K562 (cell line): ENCODE results near the gene PPP1R14C. TPM values are rescaled to one million over a fixed set of nuclear protein-coding genes. Genes with fewer than 3 reads are reported as not detected.

ENCODE experiments used
- ADNP ChIP-seq: fragments of 200-800 bp; sonication (Bioruptor generic); IDR thresholded peaks from 2 replicates; pipeline ENCODE4 v1.6.1; 2016; ENCODE audit warnings: missing genetic modification characterization, missing compliant biosample characterization
- BRD4 ChIP-seq: fragments of 200-600 bp; sonication (generic); IDR thresholded peaks from 2 replicates; pipeline ENCODE4 v1.6.1; 2017; ENCODE audit warnings: inconsistent platforms
- CUX1 ChIP-seq: fragments of 200-800 bp; sonication (Bioruptor generic); IDR thresholded peaks from 2 replicates; pipeline ENCODE4 v1.6.1; 2016; ENCODE audit warnings: missing genetic modification characterization, missing compliant biosample characterization
- DMBX1 ChIP-seq: fragments of 250-450 bp; sonication (Bioruptor Pico); IDR thresholded peaks from 2 replicates; pipeline ENCODE4 v1.8.0; 2022; ENCODE audit warnings: inconsistent platforms, mild to moderate bottlenecking, moderate library complexity, borderline replicate concordance
- FOXJ3 ChIP-seq: sonication (generic); formaldehyde crosslinking; IDR thresholded peaks from 2 replicates; pipeline ENCODE4 v1.4.0; 2020; ENCODE audit warnings: mild to moderate bottlenecking, missing genetic modification reagents
- GTF2E2 ChIP-seq: fragments of 200-800 bp; sonication (Bioruptor generic); IDR thresholded peaks from 2 replicates; pipeline ENCODE4 v1.6.1; 2016; ENCODE audit warnings: missing genetic modification characterization, missing compliant biosample characterization
- KLF16 ChIP-seq: IDR thresholded peaks from 2 replicates; pipeline ENCODE4 v1.6.1; 2016; ENCODE audit warnings: antibody characterized with exemption
- PCBP1 ChIP-seq: fragments of 200-400 bp; formaldehyde crosslinking; IDR thresholded peaks from 2 replicates; pipeline ENCODE4 v1.6.1; 2018; ENCODE audit warnings: mild to moderate bottlenecking, low read depth, low read length; ENCODE audit not compliant: poor library complexity, severe bottlenecking
- RBM14 ChIP-seq: fragments of 200-400 bp; formaldehyde crosslinking; IDR thresholded peaks from 2 replicates; pipeline ENCODE4 v1.6.1; 2018; ENCODE audit warnings: low read depth, mild to moderate bottlenecking, low read length, moderate library complexity, borderline replicate concordance; ENCODE audit not compliant: insufficient read depth
- STAT6 ChIP-seq: sonication (generic); formaldehyde crosslinking; IDR thresholded peaks from 2 replicates; pipeline ENCODE4 v1.8.1; 2023; ENCODE audit warnings: mild to moderate bottlenecking, missing genetic modification reagents
- TCF3 ChIP-seq: sonication (generic); formaldehyde crosslinking; IDR thresholded peaks from 2 replicates; pipeline ENCODE4 v1.4.0; 2020; ENCODE audit warnings: mild to moderate bottlenecking, missing genetic modification reagents
- U2AF2 ChIP-seq: fragments of 200-400 bp; formaldehyde crosslinking; optimal IDR thresholded peaks from 2 replicates; pipeline ENCODE3; 2017; ENCODE audit warnings: low read depth, mild to moderate bottlenecking, low read length
- ZBTB12 ChIP-seq: fragments of 250-450 bp; sonication (Bioruptor Pico); IDR thresholded peaks from 2 replicates; pipeline ENCODE4 v1.4.0; 2020
- ZNF408 ChIP-seq: fragments of 250-450 bp; sonication (Bioruptor Pico); IDR thresholded peaks from 2 replicates; pipeline ENCODE4 v1.4.0; 2020; ENCODE audit warnings: low read depth, mild to moderate bottlenecking, moderate library complexity
- polyA plus RNA-seq, 8 experiments: library from polyadenylated mRNA; depleted of rRNA in 4 of 8; stranded (reverse) in 5 of 8; unstranded in 3 of 8; fragments of >200 nt; fragmentation: Nextera tagmentation in 2 of 8; fragmentation: Illumina TruSeq in 1 of 8; extraction: Ambion mirVana in 2 of 8; extraction: Trizol in 1 of 8; gene quantifications; 2 replicates each; pipeline versions ENCODE4 v1.2.1 to v1.2.3, GENCODE V29; 2011 to 2014; ENCODE audit warnings: inconsistent platforms in 1 of 8, missing spikeins in 1 of 8
- total RNA-seq, 7 experiments: library from RNA; depleted of rRNA in 6 of 7; stranded (reverse); fragments of >200 nt in 6 of 7; fragmentation: Illumina TruSeq in 2 of 7; extraction: Trizol in 2 of 7; gene quantifications; 2 replicates each; pipeline versions ENCODE4 v1.2.1 to v1.2.3, GENCODE V29; 2011 to 2021; ENCODE audit warnings: low replicate concordance in 1 of 7

The PPP1R14C gene
- total and polyA plus RNA-seq, 9 of the 15 experiments (the other 6 are each of a cell fraction or from before 2014, with no cell fraction given) = 4.5 to 16.6 (median 11.9) TPM

GRCh38 chr6:150271172-150271500 is 128.3 kb downstream of the PPP1R14C start (continued):
- TF ChIP-seq KLF16 (no peak), ADNP (tag) (no peak; the same call in 1 of the 2 replicates), TCF3 (CRISPR knock-in tag) (no peak), STAT6 (CRISPR knock-in tag) (peak; percentile 55; the same call in 1 of the 2 replicates), ZNF408 (CRISPR knock-in tag) (no peak), CUX1 (CRISPR knock-in tag) (peak; percentile 44; the same call in 1 of the 2 replicates), FOXJ3 (CRISPR knock-in tag) (no peak), PCBP1 (no peak), U2AF2 (no peak), ZBTB12 (CRISPR knock-in tag) (peak; percentile 40; the same call in 1 of the 2 replicates), RBM14 (no peak), DMBX1 (CRISPR knock-in tag) (no peak), BRD4 (peak; percentile 46; the same call in 1 of the 2 replicates), GTF2E2 (tag) (peak; percentile 63; the same call in 1 of the 2 replicates)
